ENCODE results near the gene GNB1L.
"Not testable (repeated sequence)": the region's sequence is repeated elsewhere in the genome, so short reads cannot be mapped to it uniquely, and the experiment has no call there.

GNB1L gene

DNA sequence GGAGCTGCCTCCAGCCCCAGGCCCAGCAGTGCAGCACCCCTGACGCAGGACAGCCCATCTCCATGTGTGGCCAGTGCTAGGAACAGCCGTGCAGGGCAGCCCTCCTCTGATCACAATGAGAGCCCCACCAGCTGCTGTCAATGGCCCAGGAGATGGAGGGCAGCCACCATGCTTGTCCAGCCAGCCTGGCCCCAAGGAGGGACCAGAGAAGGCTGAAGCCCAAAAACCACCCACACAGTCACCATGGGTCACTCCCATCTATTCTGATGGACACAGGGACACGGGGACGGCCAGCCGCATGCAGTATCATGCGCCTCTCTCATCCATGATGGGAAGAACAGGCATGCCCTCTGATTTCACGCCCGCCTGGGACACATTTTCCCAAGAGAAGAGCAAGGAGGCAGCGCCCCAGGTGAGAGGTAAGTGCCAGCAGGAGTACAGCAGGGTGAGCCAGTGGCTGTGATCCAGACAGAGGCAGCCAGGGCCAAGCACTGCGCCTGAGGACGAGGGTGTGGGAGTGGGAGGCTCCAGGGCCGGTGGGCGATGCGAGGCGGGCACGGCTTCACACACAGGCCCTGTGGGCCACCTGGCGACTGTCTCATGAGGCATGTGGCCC, 33.6 kb upstream of the GNB1L start:
- no peak for DNase-seq

DNA sequence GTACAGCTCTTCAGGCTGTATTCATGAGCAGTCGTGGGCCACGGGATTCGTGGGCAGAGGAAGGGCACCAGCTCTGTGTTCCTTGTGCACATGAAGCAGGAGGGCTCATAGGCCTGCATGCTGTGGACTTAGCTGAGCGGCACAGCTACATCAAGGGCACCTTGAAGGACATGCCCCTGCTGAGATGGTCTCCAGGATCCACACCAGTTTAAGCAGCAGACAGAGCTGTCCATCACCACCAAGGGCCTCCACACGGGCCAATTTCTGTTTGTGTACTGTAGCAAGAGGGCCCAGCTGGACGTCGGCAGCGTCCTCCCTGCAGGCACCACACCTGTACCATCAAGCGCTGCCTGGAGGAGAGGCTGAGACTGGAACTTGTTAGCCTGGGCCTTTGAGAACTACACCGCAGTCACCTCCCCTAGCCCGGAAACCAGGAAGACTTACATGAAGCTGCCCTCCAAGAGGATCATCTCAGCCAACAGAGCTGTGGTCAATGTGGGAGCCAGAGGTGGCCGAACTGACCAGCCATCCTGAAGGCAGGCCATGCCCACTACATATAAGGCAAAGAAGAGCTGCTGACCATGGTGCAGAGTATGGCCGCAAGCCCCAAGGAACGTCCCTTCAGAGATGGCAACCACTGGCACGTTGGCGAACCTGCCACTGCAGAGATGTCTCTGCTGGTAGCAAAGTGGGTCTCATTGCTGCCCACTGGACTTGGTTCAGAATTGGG, 32.7 kb upstream of the GNB1L start:
- DNase-seq, result no peak

DNA sequence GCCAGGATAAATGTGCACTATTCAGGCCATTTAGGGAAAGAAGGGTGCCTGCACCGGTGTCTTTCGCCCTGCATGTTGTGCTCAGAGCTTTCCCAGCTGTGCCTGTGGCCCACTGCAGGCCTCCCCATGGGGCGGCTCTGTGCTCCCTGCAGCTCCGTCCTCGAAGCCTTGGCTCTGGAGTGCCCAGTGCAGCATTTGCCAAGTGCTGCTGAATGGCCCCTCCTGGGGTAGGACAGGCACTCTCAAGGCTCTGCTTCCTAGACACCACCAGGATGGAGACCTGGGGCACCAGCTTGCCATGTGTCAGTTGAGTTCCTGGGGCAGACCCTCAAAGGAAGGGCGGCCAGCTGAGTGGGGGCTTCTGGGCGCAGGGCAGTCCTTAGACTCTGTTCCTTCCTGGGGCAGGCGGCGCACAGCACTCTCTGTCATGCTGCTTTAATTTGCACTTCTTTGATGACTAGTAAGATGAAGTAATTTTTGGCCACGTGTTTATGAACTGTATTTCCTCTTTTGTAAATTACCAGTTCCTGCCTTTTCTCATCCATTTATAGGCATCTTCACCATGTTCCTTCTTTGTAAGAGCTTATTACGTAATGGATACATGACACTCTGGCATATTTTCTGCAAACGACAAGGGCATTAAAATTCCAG, 32.1 kb upstream of the GNB1L start:
- peak in 1 of 5 experiments; percentile 26 for DNase-seq

DNA sequence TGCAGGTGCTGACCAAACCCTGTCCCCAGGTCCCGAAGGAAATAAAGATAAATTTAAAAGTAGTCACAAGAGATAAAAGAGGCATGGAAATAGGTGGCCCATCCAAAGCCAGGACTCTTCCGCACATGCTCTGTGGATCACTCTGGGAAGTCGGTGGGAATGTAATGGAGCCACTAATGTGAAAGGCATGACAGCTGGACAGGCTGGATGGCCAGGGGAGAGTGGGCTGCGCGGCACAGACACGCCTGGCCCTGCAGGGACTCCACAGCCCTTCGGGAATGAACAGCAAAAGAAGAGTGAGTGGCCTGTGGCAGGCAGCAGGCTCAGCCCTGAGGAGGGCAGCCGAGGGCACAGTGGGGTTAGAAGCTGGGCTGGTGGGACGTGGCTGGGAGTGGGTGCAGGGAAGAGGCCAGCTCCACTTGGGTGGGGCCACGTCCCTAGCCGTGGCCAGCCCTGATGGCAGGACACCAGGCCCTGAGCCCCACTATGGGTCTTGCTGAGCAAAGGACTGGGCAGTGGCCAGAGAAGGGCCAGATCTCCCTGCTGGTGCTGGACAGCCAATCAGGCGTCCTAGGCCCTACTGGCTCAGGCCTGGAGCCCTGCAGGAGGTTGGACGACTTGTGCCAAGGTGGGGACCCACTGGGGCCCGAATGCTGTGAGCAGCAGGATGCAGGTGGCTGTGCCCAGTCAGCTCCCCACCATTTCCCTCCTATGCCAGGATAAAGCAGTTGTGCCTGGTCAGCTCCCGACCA, 31.3 kb upstream of the GNB1L start:
- DNase-seq, result no peak

DNA sequence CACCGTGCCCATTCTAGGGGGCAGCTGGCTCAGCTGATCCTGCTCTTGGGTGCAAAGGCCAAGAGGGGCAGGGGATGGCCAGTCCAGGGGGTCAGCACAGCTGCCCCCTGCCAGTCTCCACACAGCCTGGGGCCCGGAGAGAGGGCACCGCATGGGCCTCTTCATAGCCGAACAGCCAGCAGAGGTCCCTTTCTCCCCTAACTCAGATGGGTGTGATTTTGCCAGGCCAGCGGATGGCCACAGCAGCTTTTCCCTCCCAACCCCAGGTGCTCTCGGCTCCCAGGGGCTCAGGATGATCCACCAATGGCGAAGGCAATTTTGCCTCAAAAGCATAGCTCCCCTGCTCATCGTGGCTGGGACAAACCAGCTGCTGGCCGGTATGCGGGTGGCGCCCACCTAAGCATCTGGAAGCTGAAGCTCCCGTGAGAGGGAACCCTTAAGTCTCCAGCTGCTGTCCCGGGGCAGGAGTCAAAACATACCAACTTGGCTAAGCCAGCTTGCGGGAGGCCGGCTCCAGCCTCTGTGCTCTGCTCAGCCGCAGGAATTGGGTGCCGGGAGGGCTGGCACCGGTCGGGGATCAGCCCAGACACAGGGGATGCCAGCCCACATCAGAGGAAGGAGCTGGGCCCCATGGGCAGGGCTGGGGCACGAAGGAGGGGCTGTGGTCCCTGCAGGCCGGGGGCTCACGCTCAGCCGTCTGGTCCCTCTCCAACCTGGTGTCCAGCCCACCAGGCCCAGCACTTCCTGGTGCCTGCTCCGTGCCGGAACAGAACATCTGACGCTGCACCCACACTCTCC, 30.5 kb upstream of the GNB1L start:
- no peak for DNase-seq

DNA sequence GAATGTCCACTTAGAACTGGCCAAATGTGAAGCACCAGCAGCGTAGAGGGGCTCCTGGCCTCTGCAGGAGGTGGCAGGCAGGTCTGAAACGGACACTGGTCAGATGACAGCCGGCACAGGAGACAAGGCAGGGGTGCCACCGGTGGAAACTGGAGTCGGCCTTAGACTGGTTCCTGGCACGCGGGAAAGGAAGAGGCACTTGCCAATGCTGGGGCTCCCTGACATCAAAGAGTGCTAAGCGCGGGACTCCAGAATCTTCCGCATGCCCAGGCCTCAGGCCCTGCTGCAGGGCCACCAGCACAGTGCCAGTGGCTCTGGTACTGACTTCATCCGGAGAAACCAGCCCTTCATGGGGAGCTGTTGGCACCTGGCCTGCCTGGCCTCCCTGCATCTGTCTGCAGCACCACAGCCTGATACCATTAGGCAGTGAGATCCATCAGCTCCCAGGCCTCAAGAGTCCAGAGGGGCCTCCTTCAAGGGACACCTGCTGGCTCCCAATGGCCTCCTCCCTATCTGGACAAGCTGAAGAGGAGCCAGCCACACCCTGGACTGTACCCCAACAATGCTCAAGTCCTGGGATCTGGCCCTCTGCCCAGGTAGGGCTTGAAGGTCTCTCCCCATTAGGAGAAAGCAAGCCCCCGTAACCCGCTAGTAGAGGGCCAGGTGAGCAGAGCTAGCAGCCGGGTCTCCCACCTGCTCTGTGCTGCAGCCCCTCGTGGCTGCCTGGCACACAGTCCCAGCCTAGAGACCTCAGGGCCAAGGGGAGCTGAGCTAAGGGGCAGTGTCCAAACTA, 29.7 kb upstream of the GNB1L start:
- no peak for DNase-seq

DNA sequence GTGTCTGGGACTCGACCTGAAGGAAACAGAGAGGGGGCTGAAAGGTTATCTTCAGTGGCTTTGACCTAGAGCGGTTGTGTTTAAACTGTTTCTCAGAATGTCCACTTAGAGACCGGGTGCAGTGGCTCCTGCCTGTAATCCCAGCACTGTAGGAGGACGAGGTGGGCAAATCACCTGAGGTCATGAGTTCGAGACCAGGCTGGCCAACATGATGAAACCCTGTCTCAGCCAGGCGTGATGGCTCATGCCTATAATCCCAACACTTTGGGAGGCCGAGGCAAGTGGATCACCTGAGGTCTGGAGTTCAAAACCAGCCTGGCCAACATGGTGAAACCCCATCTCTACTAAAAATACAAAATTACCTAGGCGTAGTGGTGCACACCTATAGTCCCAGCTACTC, 28.8 kb upstream of the GNB1L start:
- not testable (repeated sequence) for DNase-seq

DNA sequence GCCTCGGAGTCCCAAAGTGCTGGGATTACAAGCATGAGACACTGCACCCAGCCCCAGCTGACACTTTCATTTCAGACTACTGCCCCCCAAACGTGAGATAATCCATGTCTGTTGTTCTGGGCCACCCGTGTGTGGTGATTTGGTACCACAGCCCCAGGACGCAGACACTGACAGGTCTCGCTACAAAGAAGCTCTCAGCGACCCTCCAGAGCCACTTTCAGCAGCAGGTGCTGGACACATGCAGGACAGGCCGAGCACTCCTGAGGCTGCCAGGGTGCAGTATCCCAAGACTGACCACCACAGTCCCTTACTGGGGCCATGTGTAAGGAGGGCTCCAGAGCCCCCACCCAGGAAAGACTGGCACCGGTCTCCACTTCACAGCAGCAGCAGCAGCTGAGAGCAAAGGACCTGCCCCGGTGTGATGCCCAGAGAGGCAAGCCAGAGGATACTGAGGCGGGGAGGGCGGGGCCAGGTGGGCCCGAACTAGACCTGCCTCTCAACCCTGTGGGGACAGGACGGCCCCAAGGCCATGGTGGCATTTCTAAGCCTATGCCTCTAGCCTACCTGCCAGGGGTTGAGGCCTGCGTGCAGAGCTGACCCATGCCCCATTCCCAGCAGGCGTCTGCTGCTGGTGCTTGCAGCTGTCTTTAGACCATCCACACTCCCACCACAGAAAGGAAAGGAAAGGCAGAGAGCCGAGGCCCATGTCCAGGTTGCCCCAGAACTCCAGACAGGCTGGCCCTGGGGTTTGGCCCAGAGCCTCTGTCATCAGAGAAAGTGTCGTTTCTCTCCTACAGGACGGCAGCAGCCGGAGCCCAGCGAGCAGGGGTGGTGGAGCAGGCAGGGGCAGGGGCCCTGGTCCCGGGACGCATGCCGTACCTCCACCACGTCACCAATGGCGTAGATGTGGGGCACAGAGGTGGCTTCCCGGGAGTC, 28.0 kb upstream of the GNB1L start:
- no peak for DNase-seq

DNA sequence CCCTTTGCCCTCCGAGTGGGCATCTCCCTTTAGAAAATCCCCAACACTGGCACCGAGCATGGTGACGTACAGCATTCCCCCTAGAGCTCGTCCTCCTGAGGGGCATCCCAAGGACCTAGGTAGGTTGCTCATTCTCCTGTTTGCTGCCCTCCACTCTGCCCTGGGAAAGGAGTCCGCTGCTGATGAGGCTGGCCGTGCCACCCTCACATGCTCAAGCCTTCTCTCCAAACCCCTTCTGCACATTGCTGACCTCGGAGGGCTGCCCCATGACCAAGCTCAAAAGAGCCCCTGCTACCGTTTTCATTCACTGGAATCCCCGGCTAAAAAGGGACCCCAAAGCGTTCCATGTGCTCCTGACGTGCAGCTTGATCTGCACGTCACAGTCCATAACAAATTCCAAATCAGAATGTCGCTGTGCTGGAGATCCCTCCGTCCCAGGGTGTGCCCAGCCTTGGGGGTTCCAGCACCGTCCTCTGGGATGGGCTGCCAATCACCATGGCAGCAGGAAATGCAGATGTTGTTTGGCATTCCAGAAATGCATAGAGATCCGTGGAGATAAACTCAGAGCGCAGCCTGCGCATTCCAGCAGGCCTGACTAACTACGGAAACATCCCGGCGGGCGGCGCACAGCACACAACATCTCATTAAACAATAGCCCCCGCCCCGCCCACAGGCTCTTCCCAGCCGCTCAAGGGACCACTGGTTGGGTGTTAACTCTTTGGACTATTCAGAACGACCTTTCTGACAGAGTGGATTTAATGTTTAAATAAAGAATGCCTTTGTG, 26.3 kb upstream of the GNB1L start:
- no peak for DNase-seq

DNA sequence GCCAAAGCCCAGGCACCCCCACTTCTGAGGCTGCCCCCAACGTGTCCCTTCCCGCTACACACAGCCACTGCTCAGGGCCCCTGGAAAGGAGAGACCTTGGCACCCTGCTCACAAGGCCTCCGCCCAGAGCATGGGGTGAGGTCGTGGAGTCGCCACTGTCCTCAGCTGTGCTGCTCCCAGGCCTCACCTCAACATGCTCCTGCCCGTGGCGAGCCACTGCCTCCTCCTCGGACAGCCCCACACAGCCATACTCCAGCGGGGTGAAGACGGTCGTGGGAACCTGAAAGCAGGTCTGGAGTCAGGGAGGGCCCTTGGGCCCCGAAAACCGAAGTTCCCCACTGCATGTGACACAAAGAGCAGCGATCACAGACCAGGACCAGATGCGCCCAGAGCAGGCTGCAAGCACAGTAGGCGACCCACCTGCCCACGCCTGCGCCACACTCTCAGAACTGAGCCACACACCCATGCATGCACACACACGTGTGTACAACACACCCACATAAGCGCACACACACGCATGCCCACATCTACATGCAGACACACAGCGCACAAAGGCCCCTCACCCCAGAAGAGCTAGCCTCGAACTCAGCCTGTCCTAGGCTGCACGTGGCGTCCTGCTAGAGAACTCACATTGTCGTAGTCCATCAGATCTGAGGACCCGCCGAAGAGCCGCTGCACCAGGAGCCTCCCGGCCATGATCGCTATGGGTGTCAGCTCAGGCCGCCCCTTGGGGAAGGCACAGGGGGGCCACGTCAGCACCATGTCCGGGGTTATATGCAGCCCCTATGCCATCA, 25.5 kb upstream of the GNB1L start:
- DNase-seq, result no peak

DNA sequence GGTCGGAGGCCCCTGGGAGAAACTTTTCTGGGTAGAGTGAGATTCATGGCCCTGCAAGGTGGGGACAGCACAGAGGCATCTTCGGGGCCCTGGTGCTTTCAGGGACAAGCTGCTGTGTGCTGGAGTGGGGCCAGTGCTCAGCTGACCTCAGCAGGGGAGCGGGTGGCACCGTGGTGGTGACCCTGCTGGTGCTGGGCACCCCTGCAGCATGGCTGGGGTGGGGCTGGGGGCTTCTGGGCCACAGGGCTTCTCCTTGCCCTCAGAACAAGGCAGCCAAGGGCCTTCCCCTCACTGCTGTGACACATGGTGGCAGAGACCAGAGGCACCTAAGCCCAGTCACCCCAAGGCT, 24.9 kb upstream of the GNB1L start:
- no peak for DNase-seq

DNA sequence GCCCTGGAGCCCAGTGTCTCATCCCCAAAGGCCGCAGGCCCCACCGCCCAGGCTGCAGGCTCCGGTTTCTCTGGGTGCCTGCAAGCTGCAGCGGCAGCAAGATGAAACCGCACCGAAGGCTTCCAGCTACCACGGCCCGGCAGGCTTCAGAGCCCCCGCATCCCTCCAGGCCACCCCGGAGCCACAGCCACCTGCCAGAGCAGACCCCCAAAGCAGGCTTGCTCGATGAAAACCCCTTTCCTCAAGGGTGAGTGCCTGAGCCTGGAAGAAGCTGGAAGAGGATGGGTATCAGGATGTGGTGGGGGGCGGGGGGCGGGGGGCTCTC, 24.5 kb upstream of the GNB1L start:
- DNase-seq, result no peak

DNA sequence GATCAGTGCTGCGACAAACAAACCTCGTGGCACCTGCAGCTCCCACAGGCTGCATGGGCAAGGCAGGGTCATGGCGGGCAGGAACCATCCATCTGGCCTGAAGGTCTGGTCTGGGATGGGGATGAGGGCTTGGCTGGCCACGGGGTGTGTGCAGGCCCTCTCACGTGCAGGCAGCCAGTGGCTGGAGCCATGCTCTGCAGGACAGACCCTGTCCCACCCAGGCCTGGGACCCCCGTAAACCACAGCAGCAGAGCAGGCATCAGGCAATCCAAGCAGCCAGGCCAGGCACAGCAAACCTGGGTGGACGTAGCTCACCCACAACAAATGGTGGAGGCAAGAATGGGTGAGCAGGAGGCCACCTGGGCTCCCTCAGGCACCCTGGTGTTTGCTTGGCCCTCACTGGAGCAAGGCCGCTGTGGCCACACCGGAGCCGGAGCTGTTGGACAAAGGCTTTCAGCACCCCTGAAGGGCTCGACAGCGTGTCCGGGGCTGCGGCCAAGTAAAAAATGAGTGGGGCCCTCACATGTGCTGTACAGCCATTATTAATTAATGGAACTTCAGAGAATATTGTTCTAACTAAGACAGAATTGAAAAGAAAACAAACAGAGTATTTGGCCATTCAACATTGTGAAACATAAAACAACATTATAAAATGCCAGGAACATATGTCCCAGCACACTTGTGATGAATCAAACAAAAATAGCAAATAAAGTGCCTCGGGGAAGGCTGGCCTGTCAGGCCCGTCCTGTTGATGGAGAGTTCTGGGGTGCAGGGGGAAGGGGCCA, 24.0 kb upstream of the GNB1L start:
- no peak for DNase-seq

DNA sequence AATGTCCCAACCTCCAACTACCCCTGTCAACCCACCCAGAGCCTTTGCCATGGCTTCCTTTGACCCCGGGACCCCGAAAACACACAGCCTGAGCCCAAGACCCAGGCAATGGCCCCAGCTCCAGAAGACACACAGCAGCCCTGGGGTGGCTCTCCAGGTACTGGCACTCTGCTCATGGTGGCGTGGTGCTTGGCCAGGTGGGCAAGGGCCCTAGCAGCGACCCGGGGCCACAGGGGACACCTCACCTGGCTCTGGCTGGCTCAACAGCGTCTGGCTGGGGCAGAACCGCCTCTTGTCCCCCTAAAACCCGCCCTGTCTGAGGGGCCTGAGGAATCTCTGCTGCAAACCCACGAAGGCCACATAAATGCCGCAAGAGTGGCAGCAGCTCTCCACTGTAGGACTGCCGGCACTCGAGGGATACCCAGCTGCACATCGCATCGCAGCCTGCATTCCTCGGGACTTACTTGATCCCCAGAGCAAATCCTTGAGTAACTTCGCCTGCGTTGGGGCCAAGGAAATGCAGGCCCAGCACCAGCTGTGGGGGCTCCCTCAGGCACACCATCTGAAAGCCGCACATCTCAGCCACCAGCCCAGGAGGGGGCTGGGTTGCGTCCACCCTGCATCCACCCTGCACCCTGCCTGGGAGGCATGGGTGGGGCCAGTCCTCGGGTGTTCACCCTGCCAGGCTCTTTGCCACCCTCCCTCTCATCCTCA, 23.1 kb upstream of the GNB1L start:
- DNase-seq, result no peak

DNA sequence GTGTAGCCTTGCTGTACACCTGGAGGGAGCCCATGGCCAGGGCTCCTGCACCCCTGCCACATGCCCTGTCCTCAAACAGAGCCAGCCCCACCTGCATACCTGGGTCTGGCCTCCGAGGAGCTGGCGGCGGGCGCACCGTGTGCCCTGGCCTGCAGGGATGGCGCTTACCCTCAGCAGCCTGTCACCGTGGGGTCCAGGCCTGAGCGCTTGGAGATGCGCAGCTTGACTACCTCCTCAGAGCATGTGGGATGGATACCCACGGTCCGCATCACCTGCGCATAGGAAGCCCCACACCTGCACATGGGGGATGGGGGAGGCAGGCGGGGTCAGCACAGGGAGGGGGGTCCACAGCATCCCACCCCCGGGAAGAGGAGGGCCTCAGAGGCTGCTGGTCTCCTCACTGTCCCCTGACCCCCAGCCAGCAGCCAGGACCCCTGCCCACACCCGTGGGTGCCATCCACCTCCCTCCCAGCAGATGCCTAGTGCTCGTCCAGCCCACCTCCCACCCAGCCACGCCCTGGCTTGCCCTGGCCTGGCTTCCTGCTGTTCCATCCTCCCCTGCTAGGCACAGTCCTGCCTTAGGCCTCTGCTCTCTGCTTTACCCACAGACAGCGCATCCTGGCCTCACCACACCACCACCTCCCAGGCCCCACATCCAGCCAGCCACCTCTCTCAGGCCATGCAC, 22.4 kb upstream of the GNB1L start:
- DNase-seq, result no peak

DNA sequence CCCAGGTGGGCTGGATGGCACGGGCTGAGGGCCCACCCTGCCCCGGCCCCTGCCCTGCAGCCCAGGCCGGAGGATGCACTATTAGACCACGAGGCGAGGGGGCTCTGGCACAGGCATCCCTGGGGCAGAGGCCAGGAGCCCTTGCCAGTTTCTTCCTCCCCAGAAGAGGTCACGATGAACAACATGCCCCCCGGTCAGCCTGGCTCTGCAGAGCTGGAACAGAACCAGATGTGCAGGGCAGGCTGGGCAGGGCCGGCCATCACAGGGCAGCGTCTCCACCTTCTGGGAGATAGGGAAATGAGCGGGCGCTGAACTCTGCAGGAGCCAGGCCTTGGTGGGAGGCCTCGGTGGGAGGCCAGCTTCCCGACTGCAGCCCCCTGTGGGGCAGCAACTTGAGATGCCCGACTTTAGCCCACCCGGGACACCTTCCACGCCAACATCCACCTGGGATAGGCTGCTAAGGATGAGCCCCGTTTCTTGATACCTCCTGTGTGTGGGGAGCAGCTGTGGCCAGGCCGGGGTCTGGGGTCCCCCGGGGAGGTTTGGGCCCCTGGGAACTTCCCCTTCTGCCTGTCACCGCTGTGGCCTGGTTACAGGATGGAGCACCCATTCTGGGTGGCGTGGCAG, 21.8 kb upstream of the GNB1L start:
- no peak for DNase-seq
